ENCODE results near the gene TM9SF3. TPM values are rescaled to one million over a fixed set of nuclear protein-coding genes. Genes with fewer than 3 reads are reported as not detected.

The TM9SF3 gene
- total RNA-seq, 1 experiment from 2014 or later: 79.3 TPM

DNA sequence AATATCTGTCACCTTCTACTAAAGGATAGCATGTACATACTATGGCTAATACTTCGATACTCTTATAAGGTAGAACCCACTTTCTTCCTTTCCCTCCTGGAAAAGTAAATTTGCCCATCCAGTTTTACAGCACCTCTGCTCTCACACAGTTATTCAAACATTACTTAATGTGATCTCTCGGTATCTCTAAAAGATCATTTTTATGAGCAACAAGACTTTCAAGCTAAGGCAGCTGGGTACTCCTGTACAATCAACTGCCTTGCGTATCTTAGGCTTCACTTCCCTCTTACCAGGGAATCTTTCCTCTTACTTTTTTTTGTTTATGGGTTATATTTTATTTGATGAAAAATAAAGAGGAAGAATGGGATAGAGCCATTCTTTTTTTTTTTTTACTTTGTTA, 46.6 kb downstream of the TM9SF3 start:
- H3K79me2 ChIP-seq (ENCODE audit: insufficient read depth, low read length): peaks cover 59% of the 10 kb centered on the region
- ATAC-seq (no peak), DNase-seq (ENCODE audit: low read depth, low spot score) (no peak)
- H2AFZ ChIP-seq (ENCODE audit: low read depth, low read length, poor library complexity, severe bottlenecking): no peak overlapping the region
- BruUV-seq (replicated peaks): no TSS peak
- H3K9ac ChIP-seq (ENCODE audit: low read length): no peak overlapping the region
- H3K27ac ChIP-seq (ENCODE audit: low read depth, low read length): no peak overlapping the region
- H3K9me2 ChIP-seq (ENCODE audit: insufficient read depth): no peaks in the 10 kb centered on the region
- ChIA-PET RAD21 (ENCODE audit: low non-redundant PET in 1 of 2, low total read pairs in 2 of 2, uncharacterized antibody in 2 of 2, unreplicated experiment in 2 of 2) (no interaction called here), CTCF (no interaction called here), POLR2A (no interaction called here)
- intact Hi-C loops (cut with micrococcal nuclease): no loop called here
- no peaks in the 10 kb centered on the region for H3K4me1 ChIP-seq (ENCODE audit: control insufficient read depth in 1 of 2, insufficient read depth in 2 of 2, low read length in 2 of 2)
- H3K9me3 ChIP-seq (ENCODE audit: control insufficient read depth in 1 of 2, insufficient read depth in 1 of 2, low read depth in 1 of 2, low read length in 2 of 2): no peaks in the 10 kb centered on the region
- peaks cover 11 to 15% of the 10 kb centered on the region in 2 experiments for H3K36me3 ChIP-seq (ENCODE audit: control insufficient read depth in 1 of 2, insufficient read depth in 2 of 2, low read length in 2 of 2)
- no peaks in the 10 kb centered on the region for H3K27me3 ChIP-seq (ENCODE audit: insufficient read depth, low read length)
- no peak overlapping the region for H3K4me2 ChIP-seq (ENCODE audit: low read length)
- H3K4me3 ChIP-seq (replicated peaks in 1 of 2; ENCODE audit: low read depth in 1 of 2, low read length in 2 of 2): no peak overlapping the region
- TF ChIP-seq JUND (IDR thresholded peaks at IDR 0.05) (no peak), TCF7L2 (IDR thresholded peaks at IDR 0.05; ENCODE audit: borderline replicate concordance, extremely low read depth, insufficient read depth, insufficient read length) (no peak), EZH2 (IDR thresholded peaks at IDR 0.05) (no peak), CTCF (IDR thresholded peaks at IDR 0.05 in 2 of 3, conservative IDR thresholded peaks at IDR 0.05 in 1 of 3; ENCODE audit: borderline replicate concordance in 1 of 3, insufficient read depth in 1 of 3, low read depth in 2 of 3, low read length in 2 of 3) (no peak), ZNF274 (IDR thresholded peaks at IDR 0.05; ENCODE audit: low read depth, low read length) (no peak), SP1 (IDR thresholded peaks at IDR 0.05; ENCODE audit: low read depth) (no peak), POLR2AphosphoS5 (IDR thresholded peaks at IDR 0.05; ENCODE audit: low read depth, low read length) (no peak), ZFX (IDR thresholded peaks at IDR 0.05) (no peak), YY1 (IDR thresholded peaks at IDR 0.05; ENCODE audit: extremely low read depth, insufficient replicate concordance, low read depth, low read length) (no peak), ZBTB33 (IDR thresholded peaks at IDR 0.05; ENCODE audit: extremely low read depth, insufficient replicate concordance, low read length) (no peak), SRF (IDR thresholded peaks at IDR 0.05; ENCODE audit: low read depth) (no peak), CBX3 (IDR thresholded peaks at IDR 0.05; ENCODE audit: low read depth) (no peak), POLR2A (IDR thresholded peaks at IDR 0.05; ENCODE audit: borderline replicate concordance, extremely low read depth, insufficient read depth, insufficient read length) (no peak), RAD21 (IDR thresholded peaks at IDR 0.05; ENCODE audit: low read depth) (no peak), ELF1 (IDR thresholded peaks at IDR 0.05; ENCODE audit: borderline replicate concordance, low read depth) (no peak), CEBPB (IDR thresholded peaks at IDR 0.05; ENCODE audit: low read depth) (no peak)
- peaks cover 9% of the 10 kb centered on the region; the same call in 1 of the 2 replicates for H4K20me1 ChIP-seq (ENCODE audit: insufficient read depth)

Measured in HCT116 (cell line).